GM18519 (cell line): Measurements from ENCODE around the gene OOEP.

Experiments
- ATAC-seq: cut with Tn5 transposase; IDR thresholded peaks from one replicate; pipeline ENCODE4 v1.9.1; 2021; ENCODE audit warnings: mild to moderate bottlenecking, moderate library complexity; ENCODE audit not compliant: unreplicated experiment, low FRiP score

OOEP gene

DNA sequence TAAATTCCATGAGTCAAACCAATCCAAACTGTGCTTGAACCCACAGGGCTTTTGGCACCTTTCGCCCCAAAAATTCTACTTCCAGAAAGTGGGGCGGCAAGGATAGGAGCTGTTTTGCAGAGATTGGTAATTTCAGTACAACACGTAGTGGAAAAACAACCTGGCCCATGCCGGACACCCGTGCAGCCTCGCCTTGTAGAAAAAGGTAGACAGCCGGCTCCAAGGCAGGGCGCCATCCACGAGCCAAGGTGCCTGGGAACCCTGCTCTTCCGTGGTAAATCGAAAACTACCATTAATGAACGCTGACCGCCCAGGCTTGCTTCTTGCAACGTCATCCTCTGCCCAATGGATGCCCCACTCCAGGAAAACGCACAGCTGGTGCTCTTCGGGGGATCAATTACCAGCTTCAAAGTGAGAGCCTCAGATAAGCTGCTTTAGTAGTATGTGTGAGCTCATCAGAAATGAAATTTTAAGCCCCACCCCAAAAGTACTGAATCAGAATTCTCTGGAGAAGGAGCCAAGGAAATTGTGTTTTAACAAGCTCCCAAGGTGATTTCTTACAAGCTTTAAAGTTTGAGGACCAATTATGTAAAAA is 1.8 kb downstream of the OOEP start:
- ATAC-seq: no peak

DNA sequence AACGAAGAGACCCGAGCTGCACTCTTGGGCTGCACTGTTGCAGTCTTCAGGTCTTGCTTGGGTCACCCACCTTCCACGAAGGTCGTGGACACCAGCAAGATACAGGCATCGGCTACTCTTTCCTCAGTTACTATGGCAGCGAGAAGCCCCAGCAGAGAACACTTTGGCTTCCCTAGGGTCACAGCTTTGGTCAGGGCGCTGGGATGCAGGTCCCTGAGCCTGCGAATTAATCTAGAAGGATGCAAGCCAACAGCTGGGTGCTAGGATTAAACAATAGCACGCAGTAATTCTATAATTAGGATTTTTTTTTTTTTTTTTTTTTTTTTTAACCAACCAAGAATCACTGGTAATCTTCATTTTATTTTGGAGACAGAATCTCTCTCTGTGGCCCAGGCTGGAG is 5.1 kb downstream of the OOEP start:
- ATAC-seq: no peak

DNA sequence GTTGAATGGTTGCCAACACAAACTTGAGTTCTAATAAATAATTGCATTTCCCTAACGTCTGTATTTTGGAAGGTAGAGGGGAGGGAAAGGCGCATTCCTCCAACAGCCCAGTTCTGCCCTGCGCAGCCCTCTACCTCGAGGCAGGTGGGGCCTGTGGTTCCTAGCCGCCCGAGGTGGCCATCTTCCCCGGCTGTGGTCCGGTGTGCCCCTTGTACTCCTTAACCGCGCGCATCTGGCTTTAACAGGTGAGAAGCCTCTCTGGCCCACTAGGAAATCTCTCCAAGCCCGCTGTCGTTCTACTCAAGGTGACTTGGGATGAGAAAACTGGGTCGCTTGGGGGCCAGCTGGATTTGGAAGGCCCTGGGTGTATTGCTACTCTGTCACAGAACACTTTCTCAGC is 5.6 kb downstream of the OOEP start:
- ATAC-seq: no peak

DNA sequence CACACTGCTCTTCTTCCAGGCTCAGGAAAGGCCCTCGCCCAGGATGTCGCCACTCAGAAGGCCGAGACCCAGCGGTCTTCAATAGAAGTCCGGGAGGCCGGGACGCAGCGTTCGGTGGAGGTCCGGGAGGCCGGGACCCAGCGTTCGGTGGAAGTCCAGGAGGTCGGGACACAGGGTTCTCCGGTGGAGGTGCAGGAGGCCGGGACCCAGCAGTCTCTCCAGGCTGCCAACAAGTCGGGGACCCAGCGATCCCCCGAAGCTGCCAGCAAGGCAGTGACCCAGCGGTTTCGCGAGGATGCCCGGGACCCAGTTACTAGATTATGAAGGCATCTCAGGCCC is 6.2 kb downstream of the OOEP start:
- no peak for ATAC-seq

DNA sequence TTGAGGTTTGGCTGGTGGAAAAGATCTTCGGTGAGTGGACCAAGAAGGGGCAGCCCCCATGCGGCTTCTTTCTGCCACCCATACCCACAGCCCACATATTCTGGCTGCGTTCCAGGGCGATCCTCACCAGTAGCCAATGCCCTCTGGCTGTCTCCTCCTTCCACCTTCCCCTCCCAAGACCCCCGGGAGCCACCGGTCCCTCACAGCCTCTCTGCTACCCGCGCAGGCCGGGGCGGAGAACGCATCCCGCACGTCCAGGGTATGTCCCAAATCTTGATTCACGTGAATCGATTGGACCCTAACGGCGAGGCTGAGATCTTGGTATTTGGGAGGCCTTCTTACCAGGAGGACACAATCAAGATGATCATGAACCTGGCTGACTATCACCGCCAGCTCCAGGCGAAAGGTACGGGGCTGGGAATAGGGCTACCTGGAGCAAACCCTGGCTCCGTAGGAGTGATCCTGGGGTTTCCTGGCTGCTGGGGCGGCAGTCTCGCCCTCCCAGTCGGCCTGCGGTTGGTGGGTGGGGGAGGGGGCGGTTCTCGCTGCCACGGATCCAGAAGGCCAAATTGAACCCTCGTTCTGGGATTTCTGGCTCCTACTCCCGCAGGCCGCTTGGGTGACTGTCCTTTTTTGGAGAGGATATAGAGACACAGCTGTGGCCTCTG is 6.7 kb downstream of the OOEP start:
- no peak for ATAC-seq

DNA sequence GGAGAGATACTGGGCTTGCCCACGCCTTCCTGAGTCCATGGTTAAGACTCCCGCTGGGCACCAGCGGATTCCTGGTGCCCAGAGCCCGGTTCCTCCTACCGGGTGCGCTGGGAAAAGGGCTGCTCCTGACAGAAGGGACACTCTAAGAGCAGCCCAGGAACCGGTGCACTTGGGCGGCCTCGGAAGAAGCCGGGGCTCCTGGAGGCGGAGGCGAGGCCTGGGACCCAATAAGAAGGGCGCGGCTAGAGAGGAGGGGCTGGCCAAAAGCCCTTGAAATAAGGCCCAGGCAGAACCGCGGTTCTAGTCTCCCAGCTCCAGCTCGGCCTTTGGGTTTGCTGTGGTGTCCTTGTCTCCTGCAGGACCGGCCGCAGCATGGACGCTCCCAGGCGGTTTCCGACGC is 7.3 kb downstream of the OOEP start, which contains the start of gene KHDC3L:
TSS of gene KHDC3L (plus strand) at position 301 of the 400 bp plus-strand sequence. CDS start at position 373, 72 bp downstream.
- ATAC-seq: no peak

DNA sequence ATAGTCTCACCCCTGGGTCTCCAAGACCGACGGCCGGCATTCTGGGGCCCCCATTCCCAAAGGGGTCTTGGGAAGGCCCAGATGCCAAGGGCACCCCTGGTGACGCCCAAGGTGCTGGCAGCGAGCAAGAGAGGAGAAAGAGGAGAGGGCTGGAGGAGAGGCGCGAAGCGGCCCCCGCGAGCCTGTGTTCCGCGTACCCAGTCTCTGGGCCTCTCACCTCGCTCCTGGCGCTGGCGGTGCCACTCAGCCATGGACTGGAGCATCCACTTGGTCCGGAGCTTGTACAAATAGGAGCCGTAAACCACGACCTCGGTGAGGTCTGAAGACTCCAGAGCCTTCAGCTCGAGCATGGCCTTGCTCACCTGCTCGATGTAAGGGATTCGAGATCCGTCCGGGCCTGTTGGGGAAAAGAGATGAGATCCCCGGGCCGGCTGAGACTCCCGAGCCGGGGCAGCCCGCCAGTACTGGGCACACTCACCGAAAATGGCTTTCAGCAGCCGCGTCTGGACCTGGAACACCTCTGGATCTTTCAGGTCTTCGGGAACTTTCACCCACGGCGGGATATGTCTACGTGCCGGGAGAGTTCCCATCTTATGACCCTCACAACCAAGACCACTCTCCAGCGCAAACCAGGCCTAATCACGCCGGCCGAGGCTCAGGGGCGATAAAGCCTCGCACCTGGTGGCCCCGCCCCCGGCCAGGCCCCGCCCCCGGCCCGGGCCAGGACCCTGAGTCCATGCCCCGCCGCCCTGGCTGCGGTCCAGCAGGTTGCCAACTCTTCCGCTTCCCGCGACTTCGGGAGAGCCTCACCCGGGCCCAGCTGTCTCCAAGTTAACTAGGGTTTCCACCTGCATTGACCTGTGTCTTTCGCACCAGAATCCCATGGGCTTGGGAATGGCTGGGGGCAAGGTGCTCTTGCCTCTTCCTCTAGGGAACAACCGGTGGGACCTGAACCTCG is 15.8 kb downstream of the OOEP start, which contains the start of gene DPPA5:
TSS of gene DPPA5 (minus strand) at position 641 of the 958 bp plus-strand sequence. CDS start at position 590, 51 bp downstream.
- ATAC-seq: no peak

DNA sequence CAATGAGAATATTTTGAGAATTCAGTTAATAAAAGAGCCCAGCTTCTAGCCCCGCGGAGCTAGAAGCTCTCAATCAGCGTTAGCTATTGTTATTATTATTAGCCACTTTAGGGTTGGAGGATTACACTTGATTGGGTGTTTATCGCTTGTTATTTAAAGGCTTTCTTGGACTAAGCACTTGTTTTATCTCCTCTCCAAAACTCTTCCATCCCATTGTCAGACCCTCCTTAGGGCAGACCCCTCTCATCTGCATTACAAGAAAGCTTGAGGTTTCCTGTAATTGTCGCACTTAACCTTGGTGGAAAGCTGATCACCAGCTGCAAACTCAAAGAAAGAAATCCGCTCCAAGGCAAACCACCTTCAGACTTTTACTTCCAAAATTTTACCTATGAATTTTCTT is 20.4 kb downstream of the OOEP start:
- ATAC-seq: no peak

DNA sequence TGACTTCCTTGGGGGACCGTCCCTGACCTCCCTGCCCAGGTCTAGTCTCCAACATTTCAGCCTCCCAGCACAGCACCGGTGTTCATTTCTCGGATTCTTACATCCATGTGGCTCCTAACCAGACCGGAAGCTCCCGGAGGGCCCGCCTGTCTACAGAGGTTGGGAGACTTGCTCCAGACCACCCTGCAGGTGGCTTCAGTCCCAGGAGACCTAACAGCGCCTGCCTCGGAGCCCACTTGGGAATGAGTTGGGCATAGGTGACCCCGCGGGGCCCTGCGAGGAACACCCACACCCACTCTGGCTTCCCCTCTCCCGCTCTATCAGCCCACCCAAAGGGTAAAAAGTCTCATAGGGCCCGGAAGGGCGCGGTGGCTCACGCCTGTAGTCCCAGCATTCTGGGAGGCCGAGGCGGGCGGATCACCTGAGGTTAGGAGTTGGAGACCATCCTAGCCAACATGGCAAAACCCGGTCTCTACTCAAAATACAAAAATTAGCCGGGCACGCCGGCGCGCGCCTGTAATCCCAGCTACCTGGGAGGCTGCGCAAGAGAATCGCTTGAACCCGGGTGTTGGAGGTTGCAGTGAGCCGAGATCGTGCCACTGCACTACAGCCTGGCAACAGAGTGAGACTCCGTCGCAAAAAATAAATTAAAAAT is 21.0 kb downstream of the OOEP start:
- no peak for ATAC-seq

DNA sequence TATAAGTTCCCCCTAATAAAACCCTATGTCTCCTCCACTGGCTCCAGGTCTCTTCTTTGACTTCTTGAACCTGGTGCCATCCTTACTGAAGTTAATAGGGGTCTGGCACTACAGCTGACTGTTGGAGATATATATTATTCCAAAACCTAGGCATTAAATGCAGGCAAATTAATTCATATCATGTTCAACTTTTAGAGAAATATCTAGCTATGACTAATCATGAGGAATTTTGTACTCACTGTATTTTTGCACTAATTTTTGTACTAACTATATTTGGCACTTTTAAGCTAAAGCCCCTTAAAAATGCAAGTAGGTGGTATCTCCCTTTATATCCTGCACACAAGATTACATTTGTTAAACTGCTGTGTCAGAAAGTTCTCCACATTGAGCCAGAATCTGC is 26.5 kb downstream of the OOEP start:
- ATAC-seq: no peak

DNA sequence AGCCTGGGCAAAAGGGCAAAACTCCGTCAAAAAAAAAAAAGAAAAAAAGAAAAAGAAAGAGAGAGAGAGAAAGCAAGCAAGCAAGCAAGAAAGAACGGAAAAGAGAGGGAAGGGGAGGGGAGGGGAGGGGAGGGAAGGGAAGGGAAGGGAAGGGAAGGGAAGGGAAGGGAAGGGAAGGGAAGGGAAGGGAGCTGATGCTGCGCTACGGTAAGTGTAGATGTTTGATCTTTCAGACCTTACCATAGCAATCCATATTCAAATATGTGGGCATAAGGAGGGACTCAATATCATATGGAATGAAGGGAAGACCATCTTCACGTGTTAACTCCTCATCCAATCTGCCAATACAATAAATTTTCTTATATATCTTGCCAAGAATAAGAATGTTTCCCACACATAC is 27.5 kb downstream of the OOEP start:
- ATAC-seq: no peak

DNA sequence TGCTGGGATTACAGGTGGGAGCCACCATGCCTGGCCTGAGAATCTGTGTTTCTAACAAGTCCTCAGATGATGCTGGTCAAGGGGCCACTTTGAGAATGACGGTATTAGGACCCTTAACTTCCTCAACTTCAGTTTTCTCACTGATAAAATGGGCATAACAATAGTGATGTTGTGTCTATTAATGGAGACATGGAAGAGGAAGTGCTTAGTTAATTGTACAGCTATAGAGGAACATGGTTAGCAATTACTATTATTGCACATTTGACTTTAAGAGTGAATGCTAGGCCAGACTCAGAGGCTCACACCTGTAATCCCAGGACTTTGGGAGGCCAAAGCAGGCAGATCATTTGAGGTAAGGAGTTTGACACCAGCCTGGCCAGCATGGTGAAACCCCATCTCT is 28.4 kb downstream of the OOEP start:
- ATAC-seq: no peak

DNA sequence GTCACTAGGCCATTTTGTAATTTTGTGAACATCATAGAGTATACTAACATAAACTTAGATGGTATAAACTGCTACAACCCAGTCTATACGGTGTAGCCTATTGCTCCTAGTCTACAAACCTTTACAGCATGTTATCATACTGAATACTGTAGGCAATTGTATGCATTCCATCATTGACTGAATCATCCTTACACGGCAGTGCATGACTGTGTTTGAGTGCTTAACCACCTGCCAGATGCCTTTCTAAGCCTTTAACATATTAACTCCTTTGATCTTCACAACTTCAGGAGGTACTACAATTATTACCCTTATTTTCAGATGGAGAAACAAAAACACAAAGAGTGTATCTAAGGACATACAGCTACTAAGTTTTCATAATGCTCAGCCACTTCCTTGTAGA is 29.6 kb downstream of the OOEP start:
- no peak for ATAC-seq

DNA sequence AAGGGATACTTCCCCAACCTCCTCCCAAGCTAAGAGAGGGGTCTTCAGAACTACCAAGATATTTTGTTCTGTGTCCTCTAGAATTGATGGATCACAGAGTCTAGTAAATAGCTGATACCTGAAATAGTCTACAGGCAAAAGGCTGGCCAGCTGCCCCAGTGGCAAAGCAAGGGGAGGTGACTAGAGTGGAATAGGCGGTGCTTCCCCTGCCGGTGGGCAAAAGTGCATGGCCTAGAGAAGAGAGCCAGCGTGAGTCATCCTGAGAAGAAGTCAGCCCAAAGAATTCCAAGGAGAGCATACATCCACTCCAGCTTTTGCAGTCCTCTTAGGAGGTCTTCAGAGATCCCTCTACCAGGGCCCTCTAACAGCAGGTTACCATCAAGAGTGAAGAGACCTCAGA is 30.4 kb downstream of the OOEP start:
- no peak for ATAC-seq

DNA sequence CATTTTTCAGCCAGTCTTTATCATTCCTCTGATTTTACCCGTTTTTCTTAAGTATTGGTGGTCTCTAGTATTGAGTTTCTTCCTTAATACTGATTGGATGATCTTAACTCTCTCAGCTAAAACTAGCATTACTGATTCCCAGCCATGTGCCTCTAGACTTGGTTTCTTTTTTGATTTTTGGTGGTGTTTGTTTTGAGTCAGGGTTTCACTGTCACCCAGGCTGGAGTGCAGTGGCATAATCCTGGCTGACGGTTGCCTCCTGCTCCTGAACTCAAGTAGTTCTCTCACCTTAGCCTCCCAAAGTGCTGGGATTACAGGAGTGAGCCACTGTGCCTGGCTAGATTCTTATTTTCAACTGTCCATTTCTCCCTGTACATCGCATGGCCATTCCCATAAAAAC is 40.5 kb downstream of the OOEP start:
- ATAC-seq: peak; percentile 55

DNA sequence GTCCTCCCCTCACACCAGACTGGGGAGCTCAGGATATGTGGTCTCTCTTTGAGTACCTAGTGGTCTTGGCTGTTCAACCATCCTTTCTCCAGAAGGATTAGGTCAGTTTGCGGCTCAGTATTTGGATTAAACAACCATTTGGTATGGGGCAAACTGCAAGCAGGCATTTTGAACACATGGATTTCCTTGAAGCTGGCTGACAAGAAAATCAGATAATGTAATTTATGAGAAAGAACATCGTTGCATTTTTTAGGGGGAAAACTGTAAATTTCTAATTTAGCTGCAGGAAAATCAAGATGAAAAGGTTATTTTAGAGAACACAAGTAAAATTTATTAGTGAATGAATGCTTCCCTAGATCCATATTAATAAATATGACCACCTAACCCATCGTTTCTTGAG is 40.9 kb downstream of the OOEP start:
- ATAC-seq: no peak

DNA sequence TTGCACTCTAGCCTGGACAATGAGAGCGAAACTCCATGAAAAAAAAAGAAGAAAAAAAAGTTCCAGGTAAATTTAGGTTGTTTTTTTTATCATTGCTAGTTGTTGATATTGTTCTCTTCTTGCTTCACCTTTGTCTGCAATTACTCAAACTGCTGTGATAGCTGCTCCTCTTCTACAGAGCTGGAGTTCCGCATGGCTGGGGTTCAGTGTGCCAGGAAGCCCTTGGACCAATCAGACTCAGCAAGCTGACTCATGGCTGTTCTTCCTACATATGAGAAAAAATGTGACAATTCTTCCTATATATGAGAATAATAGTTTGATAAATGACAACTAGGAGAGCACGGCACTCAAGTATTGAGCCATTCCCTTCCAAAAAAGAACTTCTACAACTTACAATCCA is 44.0 kb downstream of the OOEP start:
- ATAC-seq: no peak

DNA sequence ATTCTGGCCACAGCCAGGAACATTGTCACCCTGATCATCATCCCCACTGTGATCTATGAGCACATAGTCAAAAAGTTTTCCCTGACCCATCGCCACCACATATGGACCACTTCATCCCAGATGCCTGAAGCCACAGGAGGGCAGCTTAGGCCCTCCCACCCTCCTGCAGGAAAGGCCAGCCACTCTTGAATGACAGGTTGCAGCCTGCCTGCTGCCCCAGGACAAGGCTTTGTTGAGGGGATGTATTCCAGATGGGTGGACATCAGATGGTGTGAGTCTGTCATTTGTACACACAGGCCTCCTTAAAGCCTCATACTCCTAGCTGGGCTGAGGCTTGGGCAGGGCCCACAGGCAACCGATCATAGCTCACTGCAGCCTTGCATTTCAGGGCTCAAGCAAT is 46.4 kb downstream of the OOEP start:
- no peak for ATAC-seq
